GM23338 (cell line): ENCODE data around the gene ARHGEF11.

Experiments
- CREB1 ChIP-seq: fragments of 250-450 bp; sonication (Bioruptor Pico); IDR thresholded peaks from 2 replicates; pipeline ENCODE4 v1.5.0; 2020; ENCODE audit warnings: low read depth, mild to moderate bottlenecking, moderate library complexity
- CTCF ChIP-seq, 2 experiments: fragments of 200-600 bp in 1 of 2; sonication (generic) in 1 of 2; conservative IDR thresholded peaks; 2 replicates each; pipeline versions ENCODE4 v1.5.1 to v1.6.1; 2016 to 2017; ENCODE audit warnings: antibody characterized with exemption in 2 of 2, low read depth in 2 of 2, mild to moderate bottlenecking in 2 of 2, moderate library complexity in 1 of 2
- EZH2 ChIP-seq: fragments of 200-600 bp; sonication (generic); IDR thresholded peaks from one replicate; pipeline ENCODE4 v1.8.0; 2017; ENCODE audit warnings: antibody characterized with exemption, mild to moderate bottlenecking, low read depth; ENCODE audit not compliant: unreplicated experiment
- EZH2phosphoT487 ChIP-seq: fragments of 200-600 bp; sonication (generic); IDR thresholded peaks from one replicate; pipeline ENCODE4 v1.8.1; 2018; ENCODE audit warnings: antibody characterized with exemption; ENCODE audit not compliant: unreplicated experiment
- JUNB ChIP-seq: IDR thresholded peaks from one replicate; pipeline ENCODE4 v1.6.1; 2016; ENCODE audit warnings: antibody characterized with exemption; ENCODE audit not compliant: unreplicated experiment
- NANOG ChIP-seq: IDR thresholded peaks from 2 replicates; pipeline ENCODE4 v1.6.1; 2016; ENCODE audit warnings: antibody characterized with exemption, borderline replicate concordance
- POLR2AphosphoS5 ChIP-seq: IDR thresholded peaks from 2 replicates; pipeline ENCODE4 v1.6.1; 2016; ENCODE audit warnings: antibody characterized with exemption, low read depth
- REST ChIP-seq: IDR thresholded peaks from one replicate; pipeline ENCODE4 v1.6.1; 2018; ENCODE audit warnings: antibody characterized with exemption; ENCODE audit not compliant: unreplicated experiment
- STAT1 ChIP-seq: IDR thresholded peaks from one replicate; pipeline ENCODE4 v1.6.1; 2016; ENCODE audit warnings: antibody characterized with exemption; ENCODE audit not compliant: unreplicated experiment
- ZNF114 ChIP-seq: fragments of 250-450 bp; sonication (Bioruptor Pico); IDR thresholded peaks from 2 replicates; pipeline ENCODE4 v1.5.0; 2020; ENCODE audit warnings: mild to moderate bottlenecking, moderate library complexity
- ZNF331 ChIP-seq: fragments of 250-450 bp; sonication (Bioruptor Pico); IDR thresholded peaks from 2 replicates; pipeline ENCODE4 v1.5.0; 2020; ENCODE audit warnings: low read depth, mild to moderate bottlenecking, moderate library complexity
- TF ChIP-seq, protein P1 (sequence below): IDR thresholded peaks from 2 replicates; pipeline ENCODE4 v1.6.1; 2016; ENCODE audit warnings: antibody characterized with exemption

DNA sequence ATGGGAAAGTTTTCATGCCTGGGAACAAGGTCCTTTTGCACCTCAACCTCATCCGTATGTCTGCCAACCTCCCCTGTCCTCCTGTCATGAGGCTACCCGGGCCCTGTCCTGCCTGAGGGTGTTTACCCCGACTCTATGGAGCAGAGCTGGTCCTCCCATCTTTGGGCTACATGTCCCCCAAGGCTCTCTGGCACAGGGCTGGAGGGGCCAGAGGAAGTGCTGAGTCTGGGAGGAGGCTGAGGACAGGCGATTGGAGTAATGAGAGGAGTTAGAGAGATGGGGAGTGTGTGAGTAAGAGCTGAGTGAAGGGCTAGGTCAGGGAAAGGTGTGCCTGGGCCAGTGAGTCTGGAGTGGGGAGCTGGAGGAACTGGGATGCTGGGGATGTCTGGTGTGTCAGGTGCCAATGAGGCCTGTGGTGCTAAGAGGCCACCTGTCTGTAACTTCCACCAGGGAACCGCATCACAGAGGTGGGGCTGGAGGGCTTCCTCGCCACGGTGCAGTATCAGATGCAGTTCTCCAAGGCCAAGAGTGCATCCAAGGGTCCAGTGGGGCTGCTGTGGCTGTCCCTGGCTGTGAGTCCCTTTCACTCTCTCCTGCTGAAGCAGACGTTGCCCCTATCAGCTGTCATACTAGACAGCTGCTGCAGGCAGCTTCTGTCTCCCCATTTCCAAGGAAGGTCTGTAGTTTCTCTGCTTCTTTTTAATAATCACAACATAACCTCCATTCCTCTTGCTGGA lies 113.4 kb downstream of the ARHGEF11 start:
- TF ChIP-seq CTCF (conservative IDR thresholded peaks at IDR 0.05; ENCODE audit: low read depth in 2 of 2) (no peak), ZNF331 (no peak), EZH2 (no peak), EZH2phosphoT487 (no peak), POLR2AphosphoS5 (no peak; the same call in 1 of the 2 replicates), CREB1 (CRISPR knock-in tag) (no peak), REST (no peak), STAT1 (no peak), JUNB (no peak), ZNF114 (CRISPR knock-in tag) (no peak), NANOG (no peak)
- TF ChIP-seq, protein P1, sequence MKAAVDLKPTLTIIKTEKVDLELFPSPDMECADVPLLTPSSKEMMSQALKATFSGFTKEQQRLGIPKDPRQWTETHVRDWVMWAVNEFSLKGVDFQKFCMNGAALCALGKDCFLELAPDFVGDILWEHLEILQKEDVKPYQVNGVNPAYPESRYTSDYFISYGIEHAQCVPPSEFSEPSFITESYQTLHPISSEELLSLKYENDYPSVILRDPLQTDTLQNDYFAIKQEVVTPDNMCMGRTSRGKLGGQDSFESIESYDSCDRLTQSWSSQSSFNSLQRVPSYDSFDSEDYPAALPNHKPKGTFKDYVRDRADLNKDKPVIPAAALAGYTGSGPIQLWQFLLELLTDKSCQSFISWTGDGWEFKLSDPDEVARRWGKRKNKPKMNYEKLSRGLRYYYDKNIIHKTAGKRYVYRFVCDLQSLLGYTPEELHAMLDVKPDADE = no peak
